ENCODE data around the gene SH3YL1. TPM values are rescaled to one million over a fixed set of nuclear protein-coding genes. Genes with fewer than 3 reads are reported as not detected.

The SH3YL1 gene
- total and polyA plus RNA-seq, 2 of the 4 experiments (the other 2 are of a cell fraction) = 18.1 to 21.2 TPM

DNA sequence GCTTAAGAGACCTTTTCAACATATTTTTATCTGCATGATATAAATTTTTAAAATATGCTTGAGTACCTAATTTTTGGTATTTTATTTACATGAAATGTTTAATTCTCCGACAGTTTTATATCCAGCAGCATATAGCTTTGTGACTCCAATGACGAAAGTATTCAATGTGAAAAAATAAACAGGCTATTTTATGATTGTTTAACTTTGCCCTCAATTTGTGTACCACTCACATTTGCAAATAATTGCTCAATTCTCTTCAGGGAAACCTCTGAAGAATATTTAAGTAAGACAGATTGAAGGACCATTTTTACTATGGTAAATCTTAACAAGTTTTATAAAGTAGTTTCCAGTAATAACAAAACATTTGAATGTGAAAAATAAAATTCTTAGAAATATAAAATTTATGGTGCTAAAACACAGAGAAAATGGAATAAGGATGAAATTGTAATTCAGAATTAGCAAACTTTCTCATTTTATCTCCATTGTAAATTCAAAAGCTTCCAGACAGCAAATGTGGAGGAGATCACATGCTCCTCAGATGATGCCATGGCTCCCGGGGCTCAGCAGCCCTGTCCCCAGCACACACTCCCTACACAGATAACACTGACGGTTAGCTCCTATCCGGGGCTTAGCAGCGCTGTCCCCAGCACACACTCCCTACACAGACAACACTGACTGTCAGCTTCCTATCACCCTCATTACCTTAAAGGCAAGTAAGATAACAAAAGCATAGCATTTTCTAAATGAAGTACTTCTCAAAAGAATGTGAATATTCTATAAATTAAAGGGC, 39.7 kb downstream of the SH3YL1 start:
- no peaks in the 10 kb centered on the region for H3K9me1 ChIP-seq (ENCODE audit: insufficient read depth, low read length)
- H2AK5ac ChIP-seq (ENCODE audit: low read depth, low read length) = no peak overlapping the region
- H3K4me1 ChIP-seq (ENCODE audit: control insufficient read depth, insufficient read depth, low read length) = no peaks in the 10 kb centered on the region
- dilution Hi-C loops (cut with HindIII; ENCODE audit: low sequenced_read_pairs, unreplicated experiment) (no loop called here), intact Hi-C loops (cut with micrococcal nuclease) (no loop called here), in situ Hi-C loops (cut with MboI; ENCODE audit: low sequenced_read_pairs) (no loop called here)
- no peak overlapping the region for H3K4me3 ChIP-seq (ENCODE audit: insufficient read depth, low read depth, low read length)
- H2BK120ac ChIP-seq (ENCODE audit: low read depth, low read length) = no peak overlapping the region
- ATAC-seq (ENCODE audit: low read depth) = no peak
- H2AFZ ChIP-seq (replicated peaks; ENCODE audit: low read length, poor library complexity) = no peak overlapping the region
- no peak overlapping the region for H3K4me2 ChIP-seq (ENCODE audit: low read depth, low read length)
- H3K14ac ChIP-seq (replicated peaks; ENCODE audit: low read depth, low read length) = no peak overlapping the region
- H3K23ac ChIP-seq (ENCODE audit: low read depth, low read length) = no peak overlapping the region
- WGBS, 2 experiments (ENCODE audit: extremely low coverage in 2 of 2, insufficient read length in 1 of 2) = no CpG with 5 or more reads among the region's 6 CpGs
- peaks cover 18% of the 10 kb centered on the region for H3K36me3 ChIP-seq (ENCODE audit: control insufficient read depth, insufficient read depth, low read length)
- H2BK5ac ChIP-seq (ENCODE audit: low read depth, low read length, poor library complexity, severe bottlenecking) = no peak overlapping the region
- no peaks in the 10 kb centered on the region for H4K20me1 ChIP-seq (ENCODE audit: insufficient read depth, low read length)
- no peak overlapping the region for H4K91ac ChIP-seq (ENCODE audit: insufficient read depth, low read depth, low read length)
- no peaks in the 10 kb centered on the region for H3K27me3 ChIP-seq (ENCODE audit: control insufficient read depth, insufficient read depth, low read length)
- no peak overlapping the region for H2BK15ac ChIP-seq (ENCODE audit: low read depth, low read length)
- TF ChIP-seq MXI1 (IDR thresholded peaks at IDR 0.05; ENCODE audit: borderline replicate concordance, low read depth, low read length) (no peak), RAD21 (IDR thresholded peaks at IDR 0.05; ENCODE audit: low read length) (no peak), CHD1 (IDR thresholded peaks at IDR 0.05; ENCODE audit: low read depth, low read length) (no peak), FOS (IDR thresholded peaks at IDR 0.05; ENCODE audit: low read depth, low read length) (no peak), USF2 (IDR thresholded peaks at IDR 0.05; ENCODE audit: low read depth, low read length) (no peak)
- H3K9ac ChIP-seq (ENCODE audit: low read depth, low read length) = no peak overlapping the region
- no peak overlapping the region for H3K27ac ChIP-seq (ENCODE audit: insufficient read depth, low read length)
- no peak overlapping the region for H3K4ac ChIP-seq (ENCODE audit: low read depth, low read length)
- no peak overlapping the region for H2BK20ac ChIP-seq (ENCODE audit: low read depth, low read length)
- no peak overlapping the region for H4K8ac ChIP-seq (ENCODE audit: low read depth in 2 of 2, low read length in 2 of 2)
- no peak overlapping the region for H4K5ac ChIP-seq (ENCODE audit: low read depth, low read length)
- H3K9me3 ChIP-seq (ENCODE audit: control insufficient read depth, insufficient read depth, low read length) = no peaks in the 10 kb centered on the region
- ChIA-PET POLR2A (ENCODE audit: unreplicated experiment) (no interaction called here), CTCF (interaction anchor here (1.4 kb wide), 1 partner anchor 22 kb away, joined by 6 read pairs; no protein-coding TSS in a partner anchor)
- H3K79me1 ChIP-seq (ENCODE audit: low read depth in 1 of 2, low read length in 2 of 2) = no peaks in the 10 kb centered on the region
- no TSS peak for BruUV-seq (replicated peaks)
- DNase-seq = no peak
- no peak overlapping the region for H2AK9ac ChIP-seq (replicated peaks; ENCODE audit: low read depth, low read length, poor library complexity)
- no peak overlapping the region for H3K56ac ChIP-seq (ENCODE audit: extremely low read depth, insufficient read depth, low read length)
- H3K18ac ChIP-seq (ENCODE audit: low read depth, low read length) = no peak overlapping the region

Data from IMR-90 (cell line).